GM21619 (cell line): ENCODE data around the gene CHCHD3.
A peak's percentile ranks its signal among the peaks of the same experiment; 100 is the strongest.
"Not testable (repeated sequence)": the region's sequence is repeated elsewhere in the genome, so short reads cannot be mapped to it uniquely, and the experiment has no call there.

Experiments used
- ATAC-seq: cut with Tn5 transposase; IDR thresholded peaks from one replicate; pipeline ENCODE4 v1.9.1; 2021; ENCODE audit not compliant: unreplicated experiment

Gene CHCHD3

GRCh38 chr7:132910657-132911056, 171.2 kb downstream of the CHCHD3 start:
- ATAC-seq: no peak

GRCh38 chr7:132907380-132907940, 174.4 kb downstream of the CHCHD3 start:
- ATAC-seq: no peak

GRCh38 chr7:132906193-132906835, 175.6 kb downstream of the CHCHD3 start:
- ATAC-seq: peak; percentile 56

GRCh38 chr7:132905136-132905535, 176.8 kb downstream of the CHCHD3 start:
- ATAC-seq: not testable (repeated sequence)

- ATAC-seq: no peak
These were observed 177.7 kb downstream of the CHCHD3 start for GRCh38 chr7:132904209-132904608.

GRCh38 chr7:132902294-132902693, 179.6 kb downstream of the CHCHD3 start:
- not testable (repeated sequence) for ATAC-seq

- no peak for ATAC-seq
These were observed 180.6 kb downstream of the CHCHD3 start for GRCh38 chr7:132901241-132901640.

GRCh38 chr7:132899833-132900232, 182.1 kb downstream of the CHCHD3 start:
- no peak for ATAC-seq

GRCh38 chr7:132898641-132899175, 183.2 kb downstream of the CHCHD3 start:
- ATAC-seq: not testable (repeated sequence)

GRCh38 chr7:132897093-132897687, 184.7 kb downstream of the CHCHD3 start:
- ATAC-seq: no peak

- no peak for ATAC-seq
These were observed 186.7 kb downstream of the CHCHD3 start for GRCh38 chr7:132895231-132895630.

- no peak for ATAC-seq
These were observed 188.3 kb downstream of the CHCHD3 start for GRCh38 chr7:132893560-132893959.

GRCh38 chr7:132892744-132893143, 189.1 kb downstream of the CHCHD3 start:
- not testable (repeated sequence) for ATAC-seq

- ATAC-seq: no peak
These were observed 190.3 kb downstream of the CHCHD3 start for GRCh38 chr7:132891554-132891953.

GRCh38 chr7:132882714-132883428, 199.0 kb downstream of the CHCHD3 start:
- peak; percentile 47 for ATAC-seq

GRCh38 chr7:132881317-132881716, 200.6 kb downstream of the CHCHD3 start:
- no peak for ATAC-seq

- no peak for ATAC-seq
These were observed 202.3 kb downstream of the CHCHD3 start for GRCh38 chr7:132879579-132879978.

GRCh38 chr7:132878204-132878919, 203.5 kb downstream of the CHCHD3 start:
- no peak for ATAC-seq

GRCh38 chr7:132877573-132877972, 204.3 kb downstream of the CHCHD3 start:
- ATAC-seq: no peak

GRCh38 chr7:132876576-132876975, 205.3 kb downstream of the CHCHD3 start:
- ATAC-seq: no peak

- ATAC-seq: peak; percentile 71
These were observed 209.9 kb downstream of the CHCHD3 start for GRCh38 chr7:132872034-132872433.
